Loucy (cell line): ENCODE data around the gene RASSF4.
A peak's percentile ranks its signal among the peaks of the same experiment; 100 is the strongest.

Source experiments
- H2AFZ ChIP-seq: fragments of 200-600 bp; sonication (generic); 2 replicates; pipeline ENCODE4 v1.6.0; 2016; ENCODE audit warnings: antibody characterized with exemption, mild to moderate bottlenecking, low read length, moderate library complexity
- H3F3A ChIP-seq: fragments of 200-600 bp; 2 replicates; pipeline ENCODE4 v1.6.0; 2016; ENCODE audit warnings: antibody characterized with exemption, low read depth, mild to moderate bottlenecking
- H3K27me3 ChIP-seq: fragments of 200-600 bp; sonication (generic); 2 replicates; pipeline ENCODE4 v1.6.1; 2014; ENCODE audit warnings: low read length, mild to moderate bottlenecking; ENCODE audit not compliant: insufficient read depth, poor library complexity, severe bottlenecking
- H3K36me3 ChIP-seq: fragments of 200-600 bp; sonication (generic); 2 replicates; pipeline ENCODE4 v1.6.1; 2016; ENCODE audit warnings: low read length; ENCODE audit not compliant: insufficient read depth
- H3K4me1 ChIP-seq: fragments of 200-600 bp; sonication (generic); 2 replicates; pipeline ENCODE4 v1.5.1; 2014; ENCODE audit warnings: low read length, mild to moderate bottlenecking; ENCODE audit not compliant: insufficient read depth, poor library complexity, severe bottlenecking
- H3K4me2 ChIP-seq: fragments of 200-600 bp; sonication (generic); 2 replicates; pipeline ENCODE4 v1.6.0; 2014; ENCODE audit warnings: antibody characterized with exemption, low read length, low read depth, mild to moderate bottlenecking; ENCODE audit not compliant: poor library complexity, severe bottlenecking
- H3K4me3 ChIP-seq: fragments of 200-600 bp; sonication (generic); 2 replicates; pipeline ENCODE4 v1.5.1; 2014; ENCODE audit warnings: low read length, mild to moderate bottlenecking, mixed read lengths; ENCODE audit not compliant: poor library complexity, severe bottlenecking
- H3K79me2 ChIP-seq: fragments of 200-600 bp; sonication (generic); 2 replicates; pipeline ENCODE4 v1.6.1; 2014; ENCODE audit warnings: low read length; ENCODE audit not compliant: insufficient read depth
- H3K9ac ChIP-seq: fragments of 200-600 bp; sonication (generic); 2 replicates; pipeline ENCODE4 v1.6.0; 2014; ENCODE audit warnings: mild to moderate bottlenecking, low read depth, low read length, moderate library complexity; ENCODE audit not compliant: poor library complexity, severe bottlenecking
- H3K9me2 ChIP-seq: fragments of 200-600 bp; sonication (generic); replicated peaks from 2 replicates; pipeline ENCODE4 v1.6.1; 2016; ENCODE audit warnings: low read depth, low read length, mixed read lengths
- H3K9me3 ChIP-seq: fragments of 200-600 bp; sonication (generic); 2 replicates; pipeline ENCODE4 v1.6.1; 2014; ENCODE audit warnings: mild to moderate bottlenecking, antibody characterized with exemption, low read length, low read depth; ENCODE audit not compliant: insufficient read depth
- H4K20me1 ChIP-seq: fragments of 200-600 bp; sonication (generic); 2 replicates; pipeline ENCODE4 v1.6.0; 2014; ENCODE audit warnings: antibody characterized with exemption, low read length, mild to moderate bottlenecking; ENCODE audit not compliant: insufficient read depth, poor library complexity, severe bottlenecking
- EZH2phosphoT487 ChIP-seq: fragments of 200-600 bp; IDR thresholded peaks from 2 replicates; pipeline ENCODE4 v1.6.1; 2018; ENCODE audit warnings: antibody characterized with exemption, mild to moderate bottlenecking, moderate library complexity, borderline replicate concordance
- TF ChIP-seq, protein P1 (sequence below): fragments of 200-600 bp; sonication (generic); conservative IDR thresholded peaks from 2 replicates; pipeline ENCODE4 v1.5.1; 2014; ENCODE audit warnings: mild to moderate bottlenecking, antibody characterized with exemption, low read length

The RASSF4 gene

DNA sequence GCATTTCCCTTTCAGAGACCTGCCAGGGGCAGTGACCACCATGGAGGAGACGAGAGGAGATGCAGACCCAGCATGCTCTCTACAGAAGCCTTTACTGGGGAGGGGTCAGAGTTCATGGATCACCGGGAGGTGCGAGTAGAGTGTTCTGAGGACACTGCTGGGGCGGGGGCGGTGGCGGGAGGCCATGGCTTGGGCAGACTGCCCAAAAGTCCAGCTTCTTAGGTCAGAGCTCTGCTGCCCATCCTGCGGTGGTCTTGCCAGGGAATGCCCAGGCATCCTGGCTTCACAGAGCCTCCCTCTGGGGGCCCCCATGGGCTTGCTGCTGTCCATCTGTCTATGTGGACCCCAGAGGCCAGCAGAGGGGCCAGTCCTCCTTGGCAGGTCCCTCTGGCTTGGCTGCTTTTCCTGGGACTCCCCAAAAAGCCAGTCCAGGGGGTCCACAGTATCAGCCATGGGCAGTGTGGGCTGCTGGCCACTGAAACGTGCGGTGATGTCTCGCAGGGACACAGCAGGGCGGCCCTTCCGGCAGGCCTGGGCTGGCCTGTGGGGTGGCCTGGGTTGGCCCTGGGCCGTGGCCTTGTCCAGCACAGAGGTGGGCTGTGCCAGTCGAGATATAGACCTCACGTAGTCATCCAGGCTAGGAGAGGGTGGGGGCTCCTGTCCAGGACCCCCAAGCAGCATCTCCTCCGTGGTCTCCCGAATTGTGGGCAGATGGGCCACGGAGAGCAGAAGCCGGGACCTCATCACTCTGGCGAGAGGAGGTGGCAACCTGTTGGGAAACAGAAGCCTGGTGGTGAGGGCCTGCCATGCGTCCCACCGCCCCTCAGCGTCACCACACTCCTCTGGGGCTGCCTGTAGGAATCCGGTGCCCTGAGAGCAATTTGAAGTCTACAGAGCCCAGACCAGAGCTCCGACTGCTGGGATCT, 17.9 kb downstream of the RASSF4 start:
- Histone ChIP-seq H3K27me3 (no peaks in the 10 kb centered on the region), H3F3A (no peaks in the 10 kb centered on the region), H2AFZ (no peak overlapping the region), H3K9ac (peak overlapping the region; percentile 54), H4K20me1 (no peaks in the 10 kb centered on the region), H3K36me3 (no peaks in the 10 kb centered on the region), H3K4me3 (peak overlapping the region; percentile 56), H3K9me2 (no peaks in the 10 kb centered on the region), H3K4me2 (peak overlapping the region; percentile 58), H3K9me3 (no peaks in the 10 kb centered on the region), H3K4me1 (peaks cover 54% of the 10 kb centered on the region), H3K79me2 (no peaks in the 10 kb centered on the region)
- TF ChIP-seq, protein P1, sequence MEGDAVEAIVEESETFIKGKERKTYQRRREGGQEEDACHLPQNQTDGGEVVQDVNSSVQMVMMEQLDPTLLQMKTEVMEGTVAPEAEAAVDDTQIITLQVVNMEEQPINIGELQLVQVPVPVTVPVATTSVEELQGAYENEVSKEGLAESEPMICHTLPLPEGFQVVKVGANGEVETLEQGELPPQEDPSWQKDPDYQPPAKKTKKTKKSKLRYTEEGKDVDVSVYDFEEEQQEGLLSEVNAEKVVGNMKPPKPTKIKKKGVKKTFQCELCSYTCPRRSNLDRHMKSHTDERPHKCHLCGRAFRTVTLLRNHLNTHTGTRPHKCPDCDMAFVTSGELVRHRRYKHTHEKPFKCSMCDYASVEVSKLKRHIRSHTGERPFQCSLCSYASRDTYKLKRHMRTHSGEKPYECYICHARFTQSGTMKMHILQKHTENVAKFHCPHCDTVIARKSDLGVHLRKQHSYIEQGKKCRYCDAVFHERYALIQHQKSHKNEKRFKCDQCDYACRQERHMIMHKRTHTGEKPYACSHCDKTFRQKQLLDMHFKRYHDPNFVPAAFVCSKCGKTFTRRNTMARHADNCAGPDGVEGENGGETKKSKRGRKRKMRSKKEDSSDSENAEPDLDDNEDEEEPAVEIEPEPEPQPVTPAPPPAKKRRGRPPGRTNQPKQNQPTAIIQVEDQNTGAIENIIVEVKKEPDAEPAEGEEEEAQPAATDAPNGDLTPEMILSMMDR, result no peak

DNA sequence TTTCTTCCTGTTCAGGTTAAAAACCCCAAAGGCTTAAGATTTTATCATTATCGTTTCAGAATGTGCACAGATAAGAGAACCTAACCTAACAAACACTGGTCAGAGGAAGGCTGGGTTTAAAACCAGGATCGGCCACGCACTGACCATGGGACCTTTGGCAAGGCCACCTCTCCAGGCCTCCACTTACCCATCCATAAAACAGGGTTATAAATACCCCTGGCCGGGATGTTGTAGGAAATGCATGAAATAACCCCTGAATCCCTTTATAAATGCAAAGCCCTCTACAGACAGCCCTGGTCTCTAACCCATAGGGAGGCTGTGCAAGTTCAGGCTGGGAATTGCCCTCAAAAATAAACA, 18.6 kb downstream of the RASSF4 start:
- peak overlapping the region; percentile 56 for H3K4me3 ChIP-seq
- H3K4me1 ChIP-seq, result peaks cover 54% of the 10 kb centered on the region
- no peak for TF ChIP-seq EZH2phosphoT487
- TF ChIP-seq, protein P1, result no peak
- H3K9me2 ChIP-seq, result no peaks in the 10 kb centered on the region
- H3K4me2 ChIP-seq, result peak overlapping the region; percentile 58
- H3K79me2 ChIP-seq, result no peaks in the 10 kb centered on the region
- no peaks in the 10 kb centered on the region for H3K36me3 ChIP-seq
- H3F3A ChIP-seq, result no peaks in the 10 kb centered on the region
- H2AFZ ChIP-seq, result no peak overlapping the region
- H3K9ac ChIP-seq, result peak overlapping the region; percentile 54
- no peaks in the 10 kb centered on the region for H3K9me3 ChIP-seq
- H3K27me3 ChIP-seq, result no peaks in the 10 kb centered on the region
- no peaks in the 10 kb centered on the region for H4K20me1 ChIP-seq

DNA sequence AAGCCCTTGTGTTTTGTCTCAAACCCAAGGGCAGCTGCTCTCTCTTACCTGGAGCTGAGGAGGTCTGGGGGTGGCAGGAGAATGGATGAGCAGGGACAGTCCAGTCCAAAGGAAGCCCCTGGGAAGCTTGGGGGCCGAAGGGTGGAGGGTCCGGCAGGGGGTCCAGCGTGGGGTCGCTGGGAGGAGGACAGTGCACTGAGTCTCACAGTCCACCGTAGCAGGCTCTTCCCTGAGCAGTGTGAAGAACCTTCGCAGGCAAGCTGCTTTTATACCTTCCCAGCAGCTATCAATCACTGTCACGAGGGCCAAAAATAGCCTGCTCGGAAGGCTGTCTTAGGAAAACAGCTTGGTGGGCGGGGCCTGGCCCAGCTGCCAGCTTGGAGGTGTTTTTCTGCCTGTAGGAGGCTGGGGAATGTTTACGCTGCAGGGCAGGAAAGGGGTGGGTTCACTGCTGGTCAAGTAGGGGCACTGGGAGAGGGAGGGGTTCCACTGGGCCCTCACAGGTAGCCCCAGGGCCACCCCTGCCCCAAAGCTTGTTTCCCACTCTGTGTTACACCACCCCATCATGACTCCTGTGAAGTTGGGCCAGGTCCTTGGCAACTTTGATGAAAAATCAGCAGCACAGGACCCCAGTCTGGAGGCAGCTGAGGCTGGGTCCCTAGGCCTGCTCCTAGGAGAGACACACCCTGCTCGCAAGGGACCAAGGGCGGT, 19.1 kb downstream of the RASSF4 start, which contains the start of gene DEPP1:
Gene DEPP1 (minus strand): TSS at position 240 of the 711 bp plus-strand sequence. CDS start 779 bp downstream, outside the sequence.
- Histone ChIP-seq H3K4me2 (peak within 1 kb of the TSS; percentile 58), H2AFZ (no peak within 1 kb of the TSS), H3K4me3 (peak within 1 kb of the TSS; percentile 56), H3K36me3 (no peaks in the 10 kb centered on the region), H3K4me1 (peaks cover 50% of the 10 kb centered on the region), H3F3A (no peaks in the 10 kb centered on the region), H4K20me1 (no peaks in the 10 kb centered on the region), H3K27me3 (no peaks in the 10 kb centered on the region), H3K9me2 (no peaks in the 10 kb centered on the region), H3K9me3 (no peaks in the 10 kb centered on the region), H3K9ac (peak within 1 kb of the TSS; percentile 54), H3K79me2 (no peaks in the 10 kb centered on the region)
- TF ChIP-seq EZH2phosphoT487, result no peak
- TF ChIP-seq, protein P1, result no peak
